ENCODE data around the gene TSSK6.

Gene TSSK6

DNA sequence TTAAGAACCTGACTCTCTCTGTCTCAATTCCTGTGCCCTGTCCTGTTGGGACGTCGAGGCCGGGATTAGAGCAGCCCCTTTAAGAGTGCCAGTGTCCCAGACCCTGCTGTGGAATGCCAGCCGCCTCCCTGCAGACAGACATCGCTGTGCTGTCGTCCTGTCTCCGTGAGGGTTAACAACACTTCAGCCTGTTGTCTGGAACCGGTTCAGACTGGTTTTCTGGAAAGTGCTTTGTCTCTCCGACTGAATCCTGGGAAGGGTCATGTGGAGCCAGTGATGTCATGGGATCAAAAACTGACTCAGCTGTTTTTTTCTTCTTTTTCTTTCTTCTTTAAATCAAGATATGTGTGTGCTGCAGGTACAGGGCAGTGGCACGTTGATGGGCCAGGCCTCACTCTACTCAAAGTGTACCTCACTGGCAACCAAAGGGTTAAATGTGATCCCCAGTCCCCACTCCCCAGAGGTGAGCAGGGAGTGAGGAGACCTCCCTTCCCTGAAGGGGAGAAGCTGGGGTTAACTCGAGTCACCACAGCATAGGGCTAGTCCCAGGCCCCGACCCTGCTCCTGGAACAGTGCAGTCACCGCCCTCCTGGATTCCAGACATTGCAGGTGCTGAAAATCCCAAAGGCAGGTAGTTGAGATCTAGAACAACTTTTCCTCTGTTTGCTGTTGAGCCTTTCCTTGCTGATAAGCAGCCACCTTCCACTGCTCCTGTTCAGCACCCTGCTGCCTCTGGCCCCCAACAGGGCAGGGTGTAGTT lies 50.8 kb downstream of the TSSK6 start:
- DNase-seq (ENCODE audit: low read depth) = no peak

Data from stimulated activated CD8-positive, alpha-beta memory T cell treated with anti-CD3 and anti-CD28 coated beads, Interleukin-12 subunit alpha, Interleukin-12 subunit beta, amount 100 ng/mL, for 1 hour (primary cell).